Activated naive CD8-positive, alpha-beta T cell treated with anti-CD3 and anti-CD28 coated beads, Interleukin-2, amount 50 U/mL, for 16 hours (primary cell): ENCODE measurements around the gene GPR31.

Experiments
- DNase-seq: peaks from one replicate; pipeline ENCODE4 v3.0.0-alpha.2; 2020; ENCODE audit warnings: low read depth, low spot score

Gene GPR31

DNA sequence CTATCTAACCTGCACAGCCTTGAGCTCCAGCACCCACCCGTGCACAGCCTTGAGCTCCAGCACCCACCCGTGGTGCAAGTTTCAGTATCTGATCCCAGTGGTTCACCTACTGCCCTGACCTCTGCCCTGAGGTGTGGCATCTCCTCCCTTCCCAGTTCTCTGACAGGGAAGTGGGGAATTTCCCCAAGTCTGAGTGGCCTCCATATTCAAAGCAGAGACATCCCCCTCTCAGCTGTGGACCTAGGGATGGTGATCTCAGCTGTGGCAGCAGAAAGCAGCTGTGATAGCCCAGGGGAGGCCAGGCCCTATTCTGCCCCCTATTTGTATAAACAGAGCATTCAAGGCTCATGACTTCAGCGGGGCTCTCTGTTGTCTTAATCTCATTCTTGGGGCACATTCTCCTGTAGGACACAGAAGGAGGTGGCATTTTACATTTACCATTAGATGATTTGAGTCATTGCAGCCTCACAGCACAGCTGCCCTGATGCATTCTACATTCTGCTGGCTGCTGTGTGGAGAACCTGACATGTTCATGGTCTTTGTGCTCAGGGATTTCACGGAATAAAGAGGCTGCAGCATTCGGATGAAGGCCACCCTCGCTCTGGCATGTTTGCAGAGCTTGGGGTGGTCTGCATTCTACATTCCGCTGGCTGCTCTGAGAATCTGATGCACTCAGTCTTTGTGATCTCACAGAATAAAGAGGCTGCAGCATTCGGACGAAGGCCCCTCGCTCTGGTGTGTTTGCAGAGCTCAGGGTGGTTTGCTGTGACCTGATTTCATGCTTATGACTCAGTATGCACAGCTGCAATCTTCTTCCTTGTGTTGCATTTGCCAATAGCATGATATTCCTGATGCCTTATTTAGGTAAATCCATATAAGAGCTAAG, 16.9 kb downstream of the GPR31 start:
- no peak for DNase-seq

DNA sequence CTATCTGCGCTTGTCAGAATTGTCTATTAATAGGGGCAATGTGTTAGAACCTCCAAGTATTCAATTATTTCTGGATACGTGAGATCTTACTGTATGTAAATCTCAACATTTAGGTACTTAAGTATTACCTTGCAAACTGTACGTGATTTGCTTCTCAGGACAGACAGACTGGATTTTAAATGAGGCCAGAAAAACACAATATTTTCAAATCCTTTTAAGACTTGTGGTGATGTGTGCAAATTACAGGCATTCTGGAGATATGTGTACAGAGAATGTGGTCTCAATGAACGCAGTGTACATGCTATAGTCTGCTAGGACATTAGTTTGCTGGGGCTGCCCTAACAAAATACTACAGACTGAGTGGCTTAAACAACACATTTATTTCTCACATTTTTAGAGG, 18.0 kb downstream of the GPR31 start:
- no peak for DNase-seq

DNA sequence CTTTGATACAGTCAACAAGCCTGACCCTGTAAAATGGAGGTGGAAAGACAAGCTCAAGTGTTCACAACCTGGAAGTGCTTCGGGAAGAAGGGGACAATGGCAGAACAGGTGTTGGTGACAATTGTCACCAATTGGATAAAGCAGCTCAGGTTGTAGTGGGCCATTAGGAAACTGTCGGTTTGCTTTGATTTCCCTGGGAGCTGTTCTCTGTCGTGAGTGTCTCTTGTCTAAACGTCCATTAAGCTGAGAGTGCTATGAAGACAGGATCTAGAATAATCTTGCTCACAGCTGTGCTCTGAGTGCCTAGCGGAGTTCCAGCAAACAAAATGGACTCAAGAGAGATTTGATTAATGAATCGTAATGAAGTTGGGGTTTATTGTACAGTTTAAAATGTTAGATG, 19.9 kb downstream of the GPR31 start:
- DNase-seq, result no peak

DNA sequence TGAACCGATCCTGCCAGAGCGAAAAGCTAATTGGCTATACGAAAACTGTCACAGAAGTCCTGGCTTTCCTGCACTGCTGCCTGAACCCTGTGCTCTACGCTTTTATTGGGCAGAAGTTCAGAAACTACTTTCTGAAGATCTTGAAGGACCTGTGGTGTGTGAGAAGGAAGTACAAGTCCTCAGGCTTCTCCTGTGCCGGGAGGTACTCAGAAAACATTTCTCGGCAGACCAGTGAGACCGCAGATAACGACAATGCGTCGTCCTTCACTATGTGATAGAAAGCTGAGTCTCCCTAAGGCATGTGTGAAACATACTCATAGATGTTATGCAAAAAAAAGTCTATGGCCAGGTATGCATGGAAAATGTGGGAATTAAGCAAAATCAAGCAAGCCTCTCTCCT, 20.7 kb downstream of the GPR31 start:
- no peak for DNase-seq

DNA sequence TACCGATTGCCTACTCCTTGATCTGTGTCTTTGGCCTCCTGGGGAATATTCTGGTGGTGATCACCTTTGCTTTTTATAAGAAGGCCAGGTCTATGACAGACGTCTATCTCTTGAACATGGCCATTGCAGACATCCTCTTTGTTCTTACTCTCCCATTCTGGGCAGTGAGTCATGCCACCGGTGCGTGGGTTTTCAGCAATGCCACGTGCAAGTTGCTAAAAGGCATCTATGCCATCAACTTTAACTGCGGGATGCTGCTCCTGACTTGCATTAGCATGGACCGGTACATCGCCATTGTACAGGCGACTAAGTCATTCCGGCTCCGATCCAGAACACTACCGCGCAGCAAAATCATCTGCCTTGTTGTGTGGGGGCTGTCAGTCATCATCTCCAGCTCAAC, 21.4 kb downstream of the GPR31 start:
- no peak for DNase-seq

DNA sequence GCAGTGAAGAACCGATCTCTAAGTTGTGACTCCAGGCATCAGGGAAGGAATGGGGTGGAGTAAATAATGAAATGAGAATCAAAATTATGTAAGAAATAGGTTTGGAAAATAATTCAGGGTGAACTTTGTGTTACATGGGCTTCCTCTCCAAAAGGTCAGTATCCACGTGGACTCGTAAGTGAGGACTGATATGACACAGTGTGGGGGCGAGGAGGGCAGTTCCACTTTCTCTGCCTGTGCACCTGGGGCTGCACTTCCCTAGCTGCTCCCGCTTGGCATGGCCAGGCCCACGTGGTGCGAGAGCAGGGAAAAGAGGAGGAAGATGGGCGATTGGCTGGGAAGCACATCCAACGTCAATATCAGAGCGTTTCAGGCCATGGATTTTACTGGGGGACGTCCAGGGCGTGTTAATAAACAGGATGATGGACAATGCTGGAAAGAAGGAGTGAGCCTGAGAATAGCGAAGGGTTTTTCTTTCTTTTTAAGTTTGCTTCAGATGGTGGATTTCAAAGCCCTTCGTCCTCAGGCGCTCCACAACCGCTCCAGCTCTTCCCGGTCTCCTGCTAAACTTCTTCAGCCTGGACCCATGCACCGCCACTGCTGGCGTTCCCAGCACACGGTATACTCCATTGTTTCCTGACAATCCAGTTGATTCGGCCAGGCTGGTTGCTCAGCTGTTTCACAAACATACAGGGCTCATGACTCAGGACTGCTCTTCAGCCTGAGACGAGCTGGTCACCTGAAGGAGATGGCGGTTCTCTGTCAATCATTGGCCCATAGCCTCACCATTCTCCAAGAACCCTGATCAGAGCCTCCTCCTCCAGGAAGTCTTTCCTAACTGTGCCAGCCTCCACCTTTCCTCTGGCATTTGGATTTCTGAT, 23.1 kb downstream of the GPR31 start:
- DNase-seq, result no peak

DNA sequence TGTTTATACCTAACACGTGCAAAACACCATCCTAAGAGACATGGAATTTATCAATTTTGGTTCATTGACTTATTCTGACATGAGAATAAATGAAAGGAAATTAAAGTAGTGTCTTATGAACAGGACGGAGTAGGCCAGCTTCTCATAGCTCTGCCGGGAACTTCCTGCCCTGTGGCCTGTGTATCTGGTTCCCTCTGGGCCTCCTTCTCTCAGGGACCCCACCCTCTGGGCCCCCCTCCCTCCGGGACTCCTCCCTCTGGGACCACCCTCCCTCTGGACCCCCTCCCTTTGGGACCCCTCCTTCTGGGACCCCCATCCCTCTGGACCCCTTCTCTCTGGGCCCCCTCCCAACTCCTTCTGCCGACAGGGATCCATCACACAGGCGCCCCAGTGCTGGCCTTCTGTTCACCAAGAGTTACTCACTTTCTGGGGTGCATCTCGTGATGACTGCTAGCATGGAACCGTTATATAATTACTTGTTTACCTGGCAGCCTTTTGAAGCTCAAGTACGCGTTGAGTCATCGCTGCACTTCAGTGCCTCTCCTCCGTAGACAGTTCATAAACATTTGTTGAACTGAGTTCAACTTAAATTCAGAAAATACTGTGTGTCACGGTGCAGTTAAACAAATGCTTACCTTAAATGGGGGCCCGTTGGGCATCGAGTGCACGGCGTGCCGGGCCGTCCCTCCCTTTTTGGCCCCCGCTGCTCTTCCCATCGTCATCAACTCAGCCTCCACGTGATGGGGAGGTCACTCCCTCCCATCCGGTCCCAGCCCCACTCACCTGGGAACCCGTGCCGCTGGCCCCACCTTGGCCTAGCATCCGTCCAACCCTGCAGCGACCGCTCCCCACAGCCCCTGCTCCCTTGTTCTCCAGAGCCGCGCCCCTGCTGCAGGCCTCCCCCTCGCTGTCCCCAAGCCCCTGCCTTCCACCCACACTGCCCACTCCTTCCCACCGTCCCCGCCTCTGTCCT, 26.8 kb downstream of the GPR31 start:
- DNase-seq, result no peak

DNA sequence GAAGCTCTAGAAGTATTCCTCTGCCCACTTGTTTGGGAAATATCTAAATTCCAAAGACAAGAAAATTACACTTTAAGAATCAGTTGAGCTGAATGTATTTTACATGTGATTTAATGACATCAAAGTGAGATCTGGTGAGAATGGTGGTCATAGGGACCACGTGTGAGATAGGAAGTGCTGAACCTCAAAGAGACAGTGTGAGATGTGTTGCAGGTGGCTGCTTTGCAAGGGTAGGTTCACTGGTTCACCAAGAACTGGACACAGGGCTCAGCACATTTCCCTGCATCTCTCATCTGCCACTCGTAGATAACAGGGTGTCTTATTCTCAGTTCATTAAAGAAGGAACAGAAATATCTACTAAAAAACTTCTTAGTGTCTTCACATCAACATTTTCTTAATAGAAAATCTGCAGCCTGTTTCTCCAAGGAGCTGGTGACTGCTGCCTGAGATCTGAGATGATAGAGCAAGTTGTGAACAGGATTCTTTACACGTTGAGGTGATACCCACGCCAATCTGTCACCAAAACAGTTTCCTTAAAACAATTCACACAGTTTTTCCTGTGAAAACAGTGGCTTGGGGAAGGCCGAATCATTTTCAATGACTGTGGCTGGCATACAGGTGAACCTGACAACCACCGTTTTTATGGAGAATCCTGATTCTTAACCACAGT, 27.6 kb downstream of the GPR31 start:
- no peak for DNase-seq

DNA sequence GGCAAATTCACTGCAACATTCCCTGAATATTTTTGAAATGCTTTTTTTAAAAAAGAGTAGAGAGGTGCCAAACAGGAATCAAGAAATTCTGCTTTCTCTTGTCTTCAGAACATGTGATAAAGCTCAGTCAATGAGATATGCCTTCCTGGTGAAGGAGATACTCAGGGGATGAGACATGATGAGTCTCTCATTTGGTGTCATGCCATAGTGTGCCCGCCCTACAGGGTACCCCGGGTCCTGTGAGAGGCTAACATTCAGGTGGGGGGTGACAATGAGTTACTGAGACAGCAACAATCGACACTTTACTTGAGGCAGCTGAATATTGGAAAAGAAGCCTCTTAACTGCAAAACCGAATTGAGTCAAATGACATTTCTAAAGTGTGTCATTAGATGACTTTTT, 28.2 kb downstream of the GPR31 start:
- no peak for DNase-seq

DNA sequence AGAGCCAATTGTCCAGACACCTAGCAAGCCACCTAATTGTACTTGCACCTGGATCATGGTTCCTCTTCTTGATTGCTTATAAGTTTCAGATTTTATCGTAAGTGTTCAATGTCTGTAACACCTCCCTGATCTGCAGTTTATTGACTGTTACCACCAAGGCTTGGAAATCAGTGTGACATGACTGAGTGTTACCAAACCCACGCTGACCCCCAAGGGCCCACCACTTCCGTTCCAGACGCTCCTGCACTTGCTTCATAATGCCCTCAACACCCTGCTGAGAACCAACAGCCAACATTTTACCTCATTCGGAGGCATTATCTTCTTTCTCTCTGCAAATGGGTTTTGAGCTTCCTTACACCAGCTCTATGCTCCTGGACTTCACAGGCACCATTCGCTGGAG, 28.6 kb downstream of the GPR31 start:
- no peak for DNase-seq

DNA sequence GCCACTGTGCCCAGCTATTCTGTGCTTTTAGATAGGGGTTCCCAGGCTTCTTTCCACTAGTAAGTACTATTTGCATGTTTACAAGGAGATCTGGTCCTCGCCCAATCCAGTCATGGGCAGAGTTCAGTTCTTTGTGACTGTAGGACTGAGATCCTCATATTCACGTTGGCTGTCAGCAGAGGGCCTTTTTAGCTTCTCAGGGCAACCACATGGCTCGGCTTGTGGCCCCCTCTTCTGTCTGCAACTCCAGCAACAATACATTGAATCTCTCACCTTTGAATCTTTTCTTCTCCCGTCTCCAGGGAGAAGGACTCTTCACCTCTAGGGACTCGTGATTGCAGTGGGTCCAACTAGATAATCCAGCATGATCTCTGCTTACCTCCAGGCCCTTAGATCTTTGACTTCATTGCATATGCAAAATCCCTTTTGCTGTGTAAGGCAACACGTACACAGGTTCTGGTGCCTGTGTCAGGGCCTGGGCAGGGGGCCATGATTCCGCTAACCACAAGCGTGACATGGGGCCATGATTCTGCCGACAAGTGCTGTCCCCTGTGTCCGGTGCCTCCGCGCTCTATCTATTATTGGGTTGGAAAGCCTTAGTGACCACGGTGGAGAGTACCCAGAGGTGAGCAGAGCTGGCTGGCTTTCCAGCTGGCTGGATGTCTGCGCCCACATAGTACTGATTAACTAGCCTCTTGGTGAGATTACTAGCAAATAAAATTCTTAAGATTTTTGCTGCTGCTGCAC, 29.8 kb downstream of the GPR31 start:
- no peak for DNase-seq

DNA sequence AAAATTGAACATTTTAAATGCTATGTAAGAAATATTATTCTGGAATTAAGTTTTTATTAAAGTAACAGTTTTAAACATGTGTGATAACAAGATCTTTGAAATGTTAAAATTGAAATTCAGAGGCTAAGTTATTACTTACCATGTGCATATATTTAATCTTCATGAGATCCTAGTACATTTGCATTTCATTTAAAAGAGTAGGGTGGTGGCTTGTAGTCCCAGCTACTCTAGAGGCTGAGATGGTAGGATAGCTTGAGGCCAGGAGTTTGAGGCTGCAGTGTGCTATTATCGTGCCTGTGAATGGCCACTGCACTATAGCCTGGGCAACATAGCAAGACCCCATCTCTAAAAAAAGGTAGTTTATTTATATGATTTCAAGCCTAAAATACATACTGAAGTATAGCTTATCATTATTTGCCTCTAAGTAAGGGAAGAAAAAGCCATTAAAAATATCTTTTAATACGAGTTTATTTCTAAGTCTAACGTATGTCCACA, 31.9 kb downstream of the GPR31 start:
- no peak for DNase-seq

DNA sequence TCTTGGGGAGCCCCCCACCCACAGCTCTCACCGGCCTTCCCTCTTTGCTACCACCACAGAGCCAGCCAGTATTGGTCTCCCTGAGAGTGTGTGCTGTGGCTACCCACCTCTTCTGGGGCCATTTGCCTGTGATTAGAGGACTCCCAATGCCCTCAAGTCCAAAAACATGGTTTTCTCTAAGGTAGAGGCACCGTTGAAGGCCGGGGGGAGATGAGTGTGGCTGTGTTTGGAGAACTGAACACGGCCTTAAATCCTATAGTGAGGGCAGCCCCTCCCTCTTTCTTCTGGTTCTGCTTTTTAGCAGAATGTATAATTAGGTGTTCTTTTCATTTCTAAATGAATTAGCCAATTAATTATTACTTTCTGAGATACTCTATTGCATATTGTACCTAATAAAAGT, 32.4 kb downstream of the GPR31 start:
- no peak for DNase-seq

DNA sequence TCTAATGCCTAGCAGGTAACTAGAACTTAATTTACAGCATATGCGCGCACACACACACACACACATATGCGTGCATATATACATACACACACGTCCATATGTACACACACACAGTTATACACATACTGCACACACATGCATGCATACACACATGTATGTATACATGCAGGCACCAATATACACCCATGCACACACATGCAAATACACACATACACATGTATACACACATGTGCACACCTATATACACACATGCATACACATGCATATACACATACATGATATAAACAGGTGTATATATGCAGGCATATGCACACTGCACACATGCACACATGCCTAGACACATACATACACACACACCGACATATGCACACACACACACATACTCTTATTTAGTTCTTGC, 33.0 kb downstream of the GPR31 start:
- DNase-seq, result no peak

DNA sequence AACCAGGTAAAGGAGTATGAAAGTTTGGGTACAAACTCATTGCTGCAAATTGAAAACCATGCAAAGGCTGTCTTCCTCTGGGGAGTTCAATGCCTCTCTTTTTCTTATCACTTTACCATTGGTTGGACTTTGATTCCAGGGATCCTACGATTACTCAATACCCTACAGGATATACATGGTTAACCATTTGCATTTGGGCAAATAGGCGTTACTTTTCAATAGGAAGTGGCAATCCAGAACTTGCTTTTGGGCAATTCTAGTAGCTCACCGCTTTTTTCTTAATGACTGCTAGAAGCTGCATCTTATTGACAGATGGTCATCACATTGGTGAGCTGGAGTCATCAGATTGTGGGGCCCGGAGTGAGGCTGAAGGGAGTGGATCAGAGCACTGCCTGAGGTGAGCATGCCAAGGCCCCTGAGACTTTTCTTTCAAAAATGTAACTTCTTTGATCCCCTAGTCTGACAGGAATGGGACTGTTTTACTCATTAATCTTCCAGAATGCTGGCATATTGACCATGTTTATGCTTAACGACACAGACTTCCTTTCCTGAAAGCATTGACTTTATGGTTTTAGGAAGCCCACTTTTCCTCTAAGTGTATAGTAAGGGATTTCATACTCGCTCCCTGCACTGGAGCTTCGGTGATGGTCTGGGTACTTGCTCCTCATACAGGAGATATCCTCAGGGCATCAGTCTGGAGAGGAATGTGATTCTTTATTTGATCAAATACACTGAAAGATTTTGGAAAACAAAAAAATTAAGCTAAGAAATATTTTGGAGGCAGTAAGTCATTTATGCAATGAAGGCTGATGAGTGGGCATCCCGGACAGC, 34.7 kb downstream of the GPR31 start, which contains the start of gene CCR6:
CCR6 (plus strand) TSS at position 270 of the 831 bp plus-strand sequence. CDS start 13,039 bp downstream, outside the sequence.
- no peak for DNase-seq

DNA sequence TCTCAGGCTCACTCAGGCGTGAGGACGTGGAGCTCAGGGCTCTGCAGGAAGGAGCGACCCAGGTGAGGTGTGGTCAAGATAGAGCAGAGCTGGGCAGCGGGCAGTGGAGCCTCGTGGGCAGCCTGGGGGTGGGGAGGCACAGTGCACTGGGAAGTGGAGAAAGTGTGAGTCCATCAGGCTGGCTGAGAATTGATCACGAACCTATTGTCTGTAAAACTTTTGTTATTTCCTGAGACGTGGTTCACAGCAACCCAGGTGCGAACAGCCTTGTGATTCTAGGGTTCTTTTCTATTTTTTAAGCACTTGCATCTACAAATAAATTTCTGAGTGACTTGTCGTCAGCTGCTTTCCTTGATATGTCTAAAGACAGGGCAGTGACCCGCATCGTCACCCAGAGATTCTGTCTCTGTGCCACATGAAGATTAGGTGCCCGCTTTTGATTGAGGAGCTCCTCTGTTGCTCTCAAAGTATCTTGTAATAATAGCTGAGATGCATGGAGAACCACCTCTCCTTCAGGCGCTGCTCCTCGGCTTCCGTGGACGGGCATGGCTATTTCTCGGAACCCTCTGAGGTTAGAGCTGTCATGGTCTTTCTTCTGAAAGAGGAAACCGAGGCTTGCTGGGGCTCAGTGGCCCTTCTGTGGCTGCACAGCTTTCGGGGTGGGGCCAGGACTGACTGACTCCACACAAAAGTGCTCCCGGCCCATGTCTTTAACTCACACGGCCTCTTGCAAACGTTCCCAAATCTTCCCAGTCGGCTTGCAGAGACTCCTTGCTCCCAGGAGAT, 35.5 kb downstream of the GPR31 start:
- no peak for DNase-seq

DNA sequence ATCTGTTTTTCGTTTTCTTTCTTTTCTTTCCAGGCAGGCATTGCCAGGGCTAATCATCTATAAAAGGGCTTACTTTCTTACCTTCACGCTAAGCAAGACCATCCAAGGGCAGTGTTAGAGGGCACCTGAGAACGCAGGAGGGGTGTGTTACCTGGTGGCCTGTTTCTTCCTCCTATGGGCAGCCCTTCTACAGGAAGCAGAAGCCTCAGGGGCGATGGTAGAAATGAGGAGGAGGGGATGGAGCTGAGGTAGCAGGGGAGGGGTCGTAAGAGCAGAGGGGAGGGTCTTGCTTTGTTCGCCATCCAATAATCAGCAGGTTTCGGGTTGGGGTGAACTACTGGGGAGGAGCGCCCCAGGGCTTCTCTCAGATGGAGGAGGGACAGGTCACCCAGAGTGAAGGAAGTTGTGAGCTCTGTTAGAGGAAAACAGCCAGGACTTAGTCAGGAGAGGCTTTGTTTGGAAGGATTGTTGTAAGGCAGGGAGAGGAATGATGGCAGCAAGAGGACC, 36.4 kb downstream of the GPR31 start:
- no peak for DNase-seq

DNA sequence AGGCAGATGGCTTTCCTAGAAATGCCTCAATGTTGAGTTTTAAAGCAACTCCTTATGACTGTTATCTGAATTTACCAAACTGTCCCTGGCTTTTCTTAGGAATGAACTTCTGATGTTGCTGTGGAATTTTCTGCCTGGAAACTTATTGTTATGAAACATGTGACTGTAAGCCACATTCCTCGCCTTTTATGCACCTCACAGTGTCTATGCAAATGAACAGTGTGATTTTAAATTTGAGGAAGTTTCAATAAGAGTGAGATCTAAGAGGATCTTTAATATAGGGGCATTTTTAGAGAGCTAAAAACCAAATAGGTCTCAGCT, 37.2 kb downstream of the GPR31 start:
- DNase-seq, result no peak
